Peyer's patch (tissue), 4 donors: Measurements from ENCODE around the gene LRIT2.

Source experiments
- CTCF ChIP-seq, 6 experiments: fragments of 450-650 bp in 4 of 6; fragments of 200-600 bp in 2 of 6; sonication (generic) in 1 of 6; IDR thresholded peaks; one replicate each; pipeline ENCODE4 v1.5.1; 2017 to 2019; ENCODE audit warnings: antibody characterized with exemption in 6 of 6, mild to moderate bottlenecking in 3 of 6, moderate library complexity in 1 of 6
- POLR2A ChIP-seq, 2 donors: fragments of 450-650 bp; IDR thresholded peaks; one replicate each; pipeline ENCODE4 v1.5.1; 2017; ENCODE audit warnings: antibody characterized with exemption in 2 of 2, mild to moderate bottlenecking in 2 of 2, moderate library complexity in 2 of 2

- no peak for TF ChIP-seq CTCF (IDR thresholded peaks at IDR 0.05)
- TF ChIP-seq POLR2A (IDR thresholded peaks at IDR 0.05): no peak
Measured at GRCh38 chr10:84269773-84270172, 44.4 kb upstream of the LRIT2 start.
